Measurements from ENCODE around the gene HDAC2.
"Not testable (repeated sequence)": the region's sequence is repeated elsewhere in the genome, so short reads cannot be mapped to it uniquely, and the experiment has no call there.

HDAC2 gene

DNA sequence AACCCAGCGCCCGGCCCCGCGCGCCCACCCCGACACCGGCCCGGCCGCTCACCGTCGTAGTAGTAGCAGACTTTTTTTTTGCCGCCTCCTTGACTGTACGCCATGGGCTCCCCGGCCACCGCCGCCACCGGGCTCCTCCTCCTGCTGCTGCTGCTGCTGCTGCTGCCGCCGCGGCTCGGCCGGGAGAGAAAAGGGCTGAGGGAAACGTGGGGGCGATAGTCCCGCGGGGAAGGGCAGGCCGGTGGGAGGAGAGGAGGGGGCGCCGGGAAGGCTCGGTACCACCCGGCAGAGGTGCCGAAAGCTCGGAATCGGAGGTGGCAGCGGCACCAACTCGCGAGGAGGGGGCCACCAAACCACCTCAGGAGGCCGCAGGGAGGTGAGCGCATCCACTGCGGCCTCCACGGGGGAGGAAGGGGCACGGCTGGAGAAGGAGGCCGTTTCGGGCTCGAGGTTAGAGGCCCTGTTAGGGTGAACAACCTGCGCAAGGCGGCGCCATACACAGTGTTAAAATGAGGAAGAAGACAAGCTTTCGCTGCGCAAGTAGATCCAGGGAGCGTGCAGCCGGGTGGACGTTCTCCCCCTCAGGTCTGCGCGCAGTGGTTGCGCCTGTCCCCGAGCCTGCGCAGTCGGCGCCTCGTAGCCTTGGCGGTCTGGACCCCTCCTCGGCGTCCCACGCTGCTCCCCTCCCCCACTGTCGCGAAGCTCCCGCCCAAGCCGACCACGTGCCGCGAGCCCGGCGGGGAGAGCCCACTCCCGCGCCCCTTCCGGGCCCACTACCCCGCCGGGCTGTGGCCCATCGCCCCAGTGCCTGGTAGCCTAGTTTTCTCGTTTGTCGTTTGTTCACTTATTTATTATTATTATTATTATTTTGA is at the start of gene HDAC2:
Gene HDAC2 (minus strand): TSS at position 344 of the 872 bp plus-strand sequence. CDS start 240 bp downstream, at position 104.
- TF ChIP-seq EZH2phosphoT487 (IDR thresholded peaks at IDR 0.05; ENCODE audit: low read length) = no peak
- H3K9me3 ChIP-seq (replicated peaks; ENCODE audit: insufficient read depth, low read length) = no peaks in the 10 kb centered on the region
- peaks cover 15% of the 10 kb centered on the region for H3K4me1 ChIP-seq (ENCODE audit: low read length)
- H3K27ac ChIP-seq (ENCODE audit: low read length) = peak within 1 kb of the TSS; percentile 95
- H3K79me2 ChIP-seq (ENCODE audit: low read length) = peaks cover 50% of the 10 kb centered on the region
- peak within 1 kb of the TSS; percentile 97 for H2AFZ ChIP-seq (ENCODE audit: low read length)
- no peaks in the 10 kb centered on the region for H3K27me3 ChIP-seq (replicated peaks; ENCODE audit: insufficient read depth, low read length)
- H3K4me2 ChIP-seq (ENCODE audit: low read depth, low read length) = peak within 1 kb of the TSS; percentile 96
- H3K9me2 ChIP-seq (replicated peaks; ENCODE audit: insufficient read depth, low read length) = no peaks in the 10 kb centered on the region
- peak within 1 kb of the TSS; percentile 99 for H3K4me3 ChIP-seq (ENCODE audit: low read length)
- no peaks in the 10 kb centered on the region for H3K36me3 ChIP-seq (replicated peaks; ENCODE audit: insufficient read depth, low read length)
- no peaks in the 10 kb centered on the region for H3F3A ChIP-seq (ENCODE audit: insufficient read depth, low read length)
- peak; percentile 84 for DNase-seq
- H3K9ac ChIP-seq (ENCODE audit: low read length) = peak within 1 kb of the TSS; percentile 96
- peaks cover 37% of the 10 kb centered on the region for H4K20me1 ChIP-seq (ENCODE audit: insufficient read depth, low read length)

DNA sequence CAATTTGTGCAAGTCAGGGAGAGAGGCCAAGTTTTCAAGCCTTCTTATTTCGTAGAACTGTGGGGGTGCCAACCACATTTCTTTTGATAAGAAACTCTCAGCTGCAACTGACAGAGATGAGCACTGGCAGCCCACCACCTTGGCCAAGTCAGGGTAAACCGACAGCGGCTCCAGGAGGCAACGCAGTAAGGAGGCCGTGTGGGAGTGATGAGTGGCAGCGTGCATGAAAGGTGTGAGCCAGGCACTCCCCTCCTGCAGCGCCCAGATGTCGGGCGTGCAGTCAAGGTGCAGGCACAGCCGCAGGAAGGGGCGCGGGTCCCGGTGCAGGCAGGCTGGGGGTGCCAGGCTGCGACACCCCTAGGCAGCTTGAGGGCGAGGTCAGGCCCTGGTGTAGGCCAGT is 49.2 kb upstream of the HDAC2 start:
- no peaks in the 10 kb centered on the region for H3K4me1 ChIP-seq (ENCODE audit: low read length)
- no peaks in the 10 kb centered on the region for H3K9me3 ChIP-seq (replicated peaks; ENCODE audit: insufficient read depth, low read length)
- no peak for DNase-seq
- H3K4me3 ChIP-seq (ENCODE audit: low read length) = no peak overlapping the region
- no peaks in the 10 kb centered on the region for H3K27me3 ChIP-seq (replicated peaks; ENCODE audit: insufficient read depth, low read length)
- H3K4me2 ChIP-seq (ENCODE audit: low read depth, low read length) = no peak overlapping the region
- no peaks in the 10 kb centered on the region for H4K20me1 ChIP-seq (ENCODE audit: insufficient read depth, low read length)
- H3K36me3 ChIP-seq (replicated peaks; ENCODE audit: insufficient read depth, low read length) = no peaks in the 10 kb centered on the region
- no peak overlapping the region for H3K9ac ChIP-seq (ENCODE audit: low read length)
- no peak overlapping the region for H3K27ac ChIP-seq (ENCODE audit: low read length)
- H2AFZ ChIP-seq (ENCODE audit: low read length) = no peak overlapping the region
- no peaks in the 10 kb centered on the region for H3K9me2 ChIP-seq (replicated peaks; ENCODE audit: insufficient read depth, low read length)
- TF ChIP-seq EZH2 (optimal IDR thresholded peaks at IDR 0.05; ENCODE audit: low read depth, low read length) (no peak), EZH2phosphoT487 (IDR thresholded peaks at IDR 0.05; ENCODE audit: low read length) (no peak)
- TF ChIP-seq, protein P1, sequence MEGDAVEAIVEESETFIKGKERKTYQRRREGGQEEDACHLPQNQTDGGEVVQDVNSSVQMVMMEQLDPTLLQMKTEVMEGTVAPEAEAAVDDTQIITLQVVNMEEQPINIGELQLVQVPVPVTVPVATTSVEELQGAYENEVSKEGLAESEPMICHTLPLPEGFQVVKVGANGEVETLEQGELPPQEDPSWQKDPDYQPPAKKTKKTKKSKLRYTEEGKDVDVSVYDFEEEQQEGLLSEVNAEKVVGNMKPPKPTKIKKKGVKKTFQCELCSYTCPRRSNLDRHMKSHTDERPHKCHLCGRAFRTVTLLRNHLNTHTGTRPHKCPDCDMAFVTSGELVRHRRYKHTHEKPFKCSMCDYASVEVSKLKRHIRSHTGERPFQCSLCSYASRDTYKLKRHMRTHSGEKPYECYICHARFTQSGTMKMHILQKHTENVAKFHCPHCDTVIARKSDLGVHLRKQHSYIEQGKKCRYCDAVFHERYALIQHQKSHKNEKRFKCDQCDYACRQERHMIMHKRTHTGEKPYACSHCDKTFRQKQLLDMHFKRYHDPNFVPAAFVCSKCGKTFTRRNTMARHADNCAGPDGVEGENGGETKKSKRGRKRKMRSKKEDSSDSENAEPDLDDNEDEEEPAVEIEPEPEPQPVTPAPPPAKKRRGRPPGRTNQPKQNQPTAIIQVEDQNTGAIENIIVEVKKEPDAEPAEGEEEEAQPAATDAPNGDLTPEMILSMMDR (IDR thresholded peaks at IDR 0.05; ENCODE audit: low read length) = no peak
- H3F3A ChIP-seq (ENCODE audit: insufficient read depth, low read length) = no peaks in the 10 kb centered on the region
- no peaks in the 10 kb centered on the region for H3K79me2 ChIP-seq (ENCODE audit: low read length)

DNA sequence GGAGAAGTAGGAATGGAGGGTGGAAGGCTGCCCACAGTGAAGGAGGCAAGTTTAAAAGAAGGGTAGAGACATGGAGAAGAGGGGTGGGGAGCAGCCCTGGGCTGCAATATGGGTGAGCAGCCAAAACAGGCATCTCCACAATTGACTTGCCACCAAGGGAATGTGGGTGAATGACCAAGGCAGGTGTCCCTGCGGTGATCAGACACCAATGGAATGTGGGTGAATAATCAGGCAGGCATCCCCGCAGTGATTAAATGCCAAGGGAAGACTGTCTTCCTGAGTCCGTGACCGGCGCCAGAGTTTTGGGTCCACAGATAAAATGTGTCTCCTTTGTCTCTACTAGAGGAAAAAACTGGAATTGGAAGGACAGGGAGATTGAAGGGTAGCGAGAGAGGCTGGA is 46.2 kb upstream of the HDAC2 start:
- H3K9me3 ChIP-seq (replicated peaks; ENCODE audit: insufficient read depth, low read length); H3K9me2 ChIP-seq (replicated peaks; ENCODE audit: insufficient read depth, low read length); H3K4me3 ChIP-seq (ENCODE audit: low read length); H3K9ac ChIP-seq (ENCODE audit: low read length); H3K27ac ChIP-seq (ENCODE audit: low read length); H3K36me3 ChIP-seq (replicated peaks; ENCODE audit: insufficient read depth, low read length); H2AFZ ChIP-seq (ENCODE audit: low read length); H3K79me2 ChIP-seq (ENCODE audit: low read length); H4K20me1 ChIP-seq (ENCODE audit: insufficient read depth, low read length); H3K27me3 ChIP-seq (replicated peaks; ENCODE audit: insufficient read depth, low read length); H3K4me1 ChIP-seq (ENCODE audit: low read length); H3F3A ChIP-seq (ENCODE audit: insufficient read depth, low read length); DNase-seq; H3K4me2 ChIP-seq (ENCODE audit: low read depth, low read length): not testable (repeated sequence)

DNA sequence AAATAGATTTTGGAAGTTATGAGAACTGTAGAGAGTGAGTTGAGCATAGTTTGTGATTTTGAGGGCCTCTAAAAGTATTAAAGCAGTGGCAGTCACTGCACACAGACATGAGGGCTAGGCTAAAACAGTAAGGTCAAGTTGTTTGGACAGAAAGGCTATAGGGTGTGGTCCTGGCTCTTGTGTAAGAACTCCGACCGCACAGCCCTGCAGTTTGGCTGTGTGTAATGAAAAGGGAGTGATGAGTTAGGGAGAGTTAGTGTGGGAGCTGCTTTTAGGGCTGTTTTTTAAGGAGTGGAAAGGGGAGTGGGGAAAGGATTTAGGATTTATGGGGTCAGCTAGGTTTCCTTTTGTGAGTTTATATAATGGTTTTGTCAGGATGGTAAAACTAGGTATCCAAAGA is 43.2 kb upstream of the HDAC2 start:
- H4K20me1 ChIP-seq (ENCODE audit: insufficient read depth, low read length); H3F3A ChIP-seq (ENCODE audit: insufficient read depth, low read length); H3K27me3 ChIP-seq (replicated peaks; ENCODE audit: insufficient read depth, low read length); H3K36me3 ChIP-seq (replicated peaks; ENCODE audit: insufficient read depth, low read length); H3K9me2 ChIP-seq (replicated peaks; ENCODE audit: insufficient read depth, low read length); H3K9ac ChIP-seq (ENCODE audit: low read length); H3K79me2 ChIP-seq (ENCODE audit: low read length); H3K9me3 ChIP-seq (replicated peaks; ENCODE audit: insufficient read depth, low read length); H3K4me3 ChIP-seq (ENCODE audit: low read length); H2AFZ ChIP-seq (ENCODE audit: low read length); H3K4me2 ChIP-seq (ENCODE audit: low read depth, low read length); H3K4me1 ChIP-seq (ENCODE audit: low read length); DNase-seq; H3K27ac ChIP-seq (ENCODE audit: low read length): not testable (repeated sequence)

DNA sequence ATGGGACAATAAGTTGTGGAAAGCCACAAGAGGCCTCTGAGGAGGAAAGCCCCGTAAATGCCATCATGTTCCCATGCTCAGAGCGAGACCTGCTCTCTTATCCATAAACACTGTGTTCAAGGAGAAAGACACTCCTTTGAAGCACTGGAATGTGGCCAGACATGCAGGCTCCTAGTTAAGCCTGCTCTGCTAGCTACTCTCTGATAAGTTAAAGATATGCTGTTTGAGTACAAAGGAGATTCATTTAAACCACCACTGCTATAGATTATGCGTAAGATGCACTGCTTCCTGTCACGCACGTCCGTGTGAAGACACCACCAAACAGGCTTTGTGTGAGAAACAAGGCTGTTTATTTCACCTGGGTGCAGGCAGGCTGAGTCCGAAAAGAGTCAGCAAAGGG is 40.5 kb upstream of the HDAC2 start:
- H3K27ac ChIP-seq (ENCODE audit: low read length); H4K20me1 ChIP-seq (ENCODE audit: insufficient read depth, low read length); H3K4me3 ChIP-seq (ENCODE audit: low read length); H3K4me2 ChIP-seq (ENCODE audit: low read depth, low read length); H3K9me2 ChIP-seq (replicated peaks; ENCODE audit: insufficient read depth, low read length); H2AFZ ChIP-seq (ENCODE audit: low read length); H3K27me3 ChIP-seq (replicated peaks; ENCODE audit: insufficient read depth, low read length); DNase-seq; H3K9ac ChIP-seq (ENCODE audit: low read length); H3K9me3 ChIP-seq (replicated peaks; ENCODE audit: insufficient read depth, low read length); H3F3A ChIP-seq (ENCODE audit: insufficient read depth, low read length); H3K79me2 ChIP-seq (ENCODE audit: low read length); H3K36me3 ChIP-seq (replicated peaks; ENCODE audit: insufficient read depth, low read length): not testable (repeated sequence)
- H3K4me1 ChIP-seq (ENCODE audit: low read length) = peaks cover 11% of the 10 kb centered on the region

Measured in MM.1S (cell line).